Mucosa of gallbladder (tissue), 1 donor: ENCODE results near the gene ARHGAP12. TPM values are rescaled to one million over a fixed set of nuclear protein-coding genes. Genes with fewer than 3 reads are reported as not detected.
"Not testable (repeated sequence)": the region's sequence is repeated elsewhere in the genome, so short reads cannot be mapped to it uniquely, and the experiment has no call there.

Source experiments
- DNase-seq: peaks from one replicate; pipeline ENCODE4 v3.0.0-alpha.2; 2020; ENCODE audit warnings: low spot score
- total RNA-seq: library from RNA; stranded (reverse); gene quantifications from one replicate; pipeline ENCODE4 v1.2.1, GENCODE V29; 2021
- donor health status: DM: no; HTN: no; CAD: no.

ARHGAP12 gene
- total RNA-seq, 1 donor from 2014 or later, result 43.0 TPM

DNA sequence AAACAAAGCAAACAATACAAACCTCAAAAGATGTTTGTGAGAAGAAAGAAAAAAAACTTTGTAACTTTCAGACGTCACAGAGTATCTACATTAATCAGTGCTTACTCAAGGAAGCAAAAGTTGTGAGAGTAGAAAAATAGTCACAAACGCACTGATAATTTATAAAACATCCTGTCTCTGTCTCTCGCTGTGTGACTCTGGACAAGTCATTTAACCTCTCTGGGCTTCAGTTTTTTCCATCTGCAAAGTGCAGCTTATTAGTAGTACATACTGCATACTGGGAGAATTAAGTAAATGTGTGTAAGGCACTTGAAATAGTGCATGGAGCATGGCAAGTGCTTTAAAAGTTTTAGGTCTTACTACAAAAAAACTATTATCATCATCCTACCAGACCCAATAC, 3.8 kb downstream of the ARHGAP12 start:
- no peak for DNase-seq

DNA sequence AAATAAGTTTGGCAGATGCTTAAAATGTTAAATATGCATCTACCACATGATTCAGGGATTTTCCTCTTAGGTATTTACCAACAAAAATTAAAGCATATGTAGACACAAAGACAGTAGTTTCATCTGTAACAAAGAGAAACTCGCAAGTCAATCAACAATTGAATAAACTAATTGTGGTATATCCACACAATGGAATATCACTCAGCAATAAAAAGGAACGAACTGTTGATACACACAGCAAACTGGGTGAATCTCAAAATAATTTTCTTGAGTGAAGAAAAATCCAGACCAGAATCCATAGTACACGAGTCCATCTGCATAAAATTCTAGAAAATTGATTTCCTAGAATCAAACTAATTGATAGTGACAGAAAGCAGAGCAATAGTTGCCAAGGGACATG, 5.2 kb downstream of the ARHGAP12 start:
- DNase-seq, result no peak

DNA sequence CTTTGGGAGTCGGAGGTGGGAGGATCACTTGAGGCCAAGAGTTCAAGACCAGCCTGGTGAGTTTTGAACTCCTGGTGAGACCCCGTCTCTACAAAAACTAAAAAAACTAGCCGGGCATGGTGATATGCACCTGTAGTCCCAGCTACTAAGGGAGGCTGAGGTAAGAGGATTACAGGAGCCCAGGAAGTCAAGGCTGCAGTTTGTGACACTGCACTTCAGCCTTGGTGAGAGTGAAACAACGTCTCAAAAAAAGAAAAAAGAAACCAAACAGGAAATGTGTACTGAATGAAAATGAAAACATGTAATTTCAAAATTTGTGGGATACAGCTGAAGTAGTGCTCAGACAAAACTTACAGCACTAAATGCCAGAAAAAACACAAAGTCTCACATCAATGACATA, 7.6 kb downstream of the ARHGAP12 start:
- DNase-seq, result no peak

DNA sequence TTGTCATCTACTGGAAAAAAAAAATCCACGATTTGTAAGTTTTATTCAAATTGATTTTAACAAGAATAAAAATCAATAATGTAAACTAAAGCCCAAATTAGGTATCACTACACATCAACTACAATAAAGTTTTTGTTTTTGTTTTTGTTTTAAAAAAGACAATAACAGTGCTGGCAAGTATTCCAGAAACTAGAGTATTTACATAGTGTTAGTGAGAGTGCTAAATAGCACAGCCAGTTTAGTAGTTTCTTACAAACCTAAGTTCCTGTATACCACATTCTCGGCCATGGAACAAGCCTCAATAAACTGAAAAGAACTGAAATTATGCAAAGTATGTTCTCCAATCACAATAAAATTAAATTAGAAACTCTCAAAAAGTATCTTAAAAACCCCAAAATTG, 8.1 kb downstream of the ARHGAP12 start:
- no peak for DNase-seq

DNA sequence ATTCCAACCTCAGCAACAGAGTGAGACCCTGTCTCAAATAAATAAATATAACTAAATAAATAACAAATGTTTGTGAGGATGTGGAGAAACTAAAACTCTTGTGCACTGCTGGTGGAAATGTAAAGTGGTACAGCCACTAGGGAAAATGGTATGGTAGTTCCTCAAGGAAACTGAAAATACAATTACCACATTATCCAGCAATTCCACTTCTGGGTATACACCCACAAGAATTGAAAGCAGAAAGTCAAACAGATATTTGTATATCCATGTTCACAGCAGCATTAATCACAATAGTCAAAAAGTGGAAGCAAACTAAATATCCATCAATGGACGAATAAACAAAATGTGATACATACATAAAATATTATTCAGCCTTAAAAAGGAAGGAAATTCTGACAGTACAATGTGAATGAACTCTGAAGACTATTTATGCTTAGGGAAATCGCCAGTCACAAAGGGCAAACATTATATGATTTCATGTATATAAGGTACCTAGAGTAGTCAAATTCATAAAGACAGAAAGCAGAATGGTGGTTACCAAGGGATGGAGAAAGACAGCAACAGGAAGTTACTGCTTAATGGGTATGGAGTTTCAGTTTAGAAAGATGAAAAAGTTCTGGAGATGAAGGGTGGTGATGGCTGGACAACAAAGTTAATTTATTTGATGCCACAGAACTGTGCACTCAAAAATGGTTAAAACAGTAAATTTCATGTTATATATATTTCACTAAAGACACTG, 9.8 kb downstream of the ARHGAP12 start:
- DNase-seq, result no peak

DNA sequence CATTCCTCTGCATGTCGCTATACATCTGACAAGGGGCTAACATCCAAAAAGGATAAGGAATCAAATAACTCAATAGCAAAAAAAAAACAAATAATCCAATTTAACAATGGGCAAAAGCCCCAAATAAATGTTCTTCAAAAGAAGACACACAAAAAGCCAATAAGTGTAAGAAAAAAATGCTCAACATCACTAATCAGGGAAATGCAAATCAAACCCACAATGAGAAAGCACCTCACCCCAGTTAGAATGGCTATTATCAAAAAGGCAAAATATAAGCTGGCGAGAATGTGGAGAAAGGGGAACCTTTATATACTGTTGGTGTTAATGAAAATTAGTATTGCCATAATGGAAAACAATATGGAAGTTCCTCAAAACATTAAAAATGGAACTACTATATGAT, 14.3 kb downstream of the ARHGAP12 start:
- DNase-seq, result no peak

DNA sequence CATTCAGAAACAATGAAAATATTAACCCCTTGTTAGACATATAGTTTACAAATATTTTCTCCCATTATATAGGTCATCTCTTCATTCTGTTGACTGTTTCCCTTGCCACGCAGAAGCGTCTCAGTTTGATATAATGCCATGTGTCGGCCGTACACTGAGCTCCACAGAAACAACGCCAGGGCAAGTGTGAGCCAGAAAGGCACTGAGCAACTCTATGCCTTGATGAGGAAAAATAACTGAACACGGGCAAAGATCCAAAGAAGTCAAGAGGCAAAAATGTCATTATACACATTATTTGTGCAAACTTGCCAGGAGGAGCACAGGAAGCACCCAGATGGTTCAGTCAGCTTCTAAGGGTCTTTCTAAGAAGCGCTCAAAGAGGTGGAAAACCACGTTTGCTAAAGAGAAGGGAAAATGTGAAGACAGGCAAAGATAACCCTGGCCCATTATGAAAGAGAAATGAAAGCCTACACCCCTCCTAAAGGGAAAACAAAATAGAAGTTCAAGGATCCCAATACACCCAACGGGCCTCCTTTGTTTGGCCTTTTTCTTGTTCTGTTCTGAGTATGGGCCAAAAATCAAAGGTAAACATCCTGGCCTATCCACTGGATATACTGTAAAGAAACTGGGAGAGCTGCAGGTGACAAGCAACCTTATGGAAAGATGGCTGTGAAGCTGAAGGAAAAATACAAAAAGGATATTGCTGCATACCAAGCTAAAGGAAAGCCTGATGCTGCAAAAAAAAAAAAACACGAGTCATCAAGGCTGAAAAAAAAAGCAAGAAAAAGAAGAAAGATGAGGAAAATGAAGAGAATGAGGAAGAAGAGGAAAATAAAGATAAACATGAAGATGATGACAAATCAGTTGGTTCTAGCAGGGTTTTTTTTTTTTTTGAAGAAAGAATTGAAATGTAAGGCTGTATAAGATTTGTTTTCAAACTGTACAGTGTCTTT, 15.5 kb downstream of the ARHGAP12 start:
- DNase-seq, result no peak

DNA sequence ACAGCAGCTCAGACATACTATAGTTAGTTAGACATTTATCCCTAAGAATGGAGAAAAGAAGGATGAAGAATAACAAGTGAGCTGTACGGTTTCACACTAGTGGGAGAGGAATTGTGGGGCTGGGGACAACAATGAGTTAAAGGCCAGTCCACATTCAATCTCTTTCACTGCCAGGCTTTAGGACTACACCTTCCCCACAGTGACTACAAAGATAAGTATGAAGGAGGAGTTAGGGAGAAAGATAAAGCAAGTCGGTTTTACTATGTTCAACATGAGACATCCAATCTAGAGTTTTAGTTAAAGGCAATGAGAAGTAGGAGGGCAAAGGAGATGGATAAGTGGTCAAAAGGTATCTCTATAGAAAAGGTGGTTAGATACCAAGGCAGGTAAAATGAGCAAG, 16.3 kb downstream of the ARHGAP12 start:
- DNase-seq, result no peak

DNA sequence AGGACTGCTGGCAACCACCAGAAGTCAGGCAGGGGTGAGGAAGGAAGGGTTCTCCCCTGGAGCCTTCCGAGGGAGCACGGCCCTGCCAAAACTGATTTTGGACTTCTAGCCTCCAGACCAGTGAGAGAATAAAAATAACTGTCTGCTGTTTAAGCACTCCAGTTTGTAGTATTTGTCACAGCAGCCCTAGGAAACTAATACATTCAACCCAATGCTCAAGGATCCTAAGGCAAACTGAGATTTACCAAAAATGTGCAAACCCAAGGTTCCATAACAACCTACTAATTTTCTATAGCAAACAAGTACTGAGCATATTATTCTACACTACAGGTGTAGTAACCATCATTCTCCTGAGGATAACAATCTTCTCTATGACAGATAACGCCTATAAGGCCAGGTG, 18.6 kb downstream of the ARHGAP12 start:
- DNase-seq, result no peak

DNA sequence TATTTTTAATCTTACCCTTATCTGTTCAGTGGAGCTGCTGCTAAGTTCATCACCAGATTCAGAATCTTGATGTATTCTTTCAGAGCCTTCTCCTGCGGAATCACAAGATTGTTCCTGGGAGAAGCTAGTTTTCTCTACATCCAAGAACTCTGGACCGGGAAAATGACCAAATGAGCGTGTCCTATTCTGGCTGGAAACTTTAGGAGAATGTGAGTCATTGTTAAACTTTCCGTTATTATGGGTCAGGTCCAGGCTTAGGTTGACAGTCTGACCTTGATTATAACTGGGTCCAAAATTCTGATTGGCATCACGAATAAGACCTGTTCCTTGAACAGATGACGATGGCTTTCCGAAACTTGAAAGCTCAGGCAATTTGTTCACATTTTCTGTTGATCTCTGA, 20.5 kb downstream of the ARHGAP12 start:
- no peak for DNase-seq

DNA sequence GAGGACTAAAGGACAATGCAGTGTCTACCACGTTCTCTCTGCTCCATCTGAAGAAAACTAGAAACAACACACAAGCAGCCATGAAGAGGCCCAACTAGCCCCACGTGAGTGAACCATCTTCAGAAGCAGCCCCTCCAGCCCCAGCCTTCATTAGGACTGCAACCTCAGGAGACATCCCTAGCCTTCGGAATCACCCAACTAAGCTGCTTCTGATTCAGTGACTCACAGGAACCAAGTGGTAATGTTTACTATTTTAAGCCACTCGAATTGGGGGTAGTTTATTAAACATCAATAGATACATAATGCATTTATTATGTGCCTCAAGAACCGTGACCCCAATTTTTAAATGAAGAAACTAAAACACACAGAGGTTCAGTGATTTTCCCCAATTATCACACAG, 22.6 kb downstream of the ARHGAP12 start:
- DNase-seq, result no peak

DNA sequence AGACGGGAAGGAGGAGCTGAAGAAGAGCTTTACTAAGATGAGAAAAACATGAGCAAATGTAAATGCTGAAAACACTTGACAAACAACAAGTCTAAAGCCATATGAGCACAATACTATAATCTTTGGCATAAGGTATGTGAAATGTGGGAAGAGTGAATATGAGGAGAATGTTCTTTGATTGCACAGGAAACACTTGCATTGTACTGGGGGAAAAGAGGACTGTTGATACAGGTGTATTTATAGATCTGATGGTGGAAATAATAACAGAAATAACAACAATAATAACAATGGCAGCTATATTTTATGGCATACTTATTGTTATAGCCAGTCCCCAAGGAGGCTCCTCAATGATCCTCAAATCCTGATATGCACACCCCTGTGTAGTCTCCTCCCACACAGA, 23.0 kb downstream of the ARHGAP12 start:
- DNase-seq, result no peak

DNA sequence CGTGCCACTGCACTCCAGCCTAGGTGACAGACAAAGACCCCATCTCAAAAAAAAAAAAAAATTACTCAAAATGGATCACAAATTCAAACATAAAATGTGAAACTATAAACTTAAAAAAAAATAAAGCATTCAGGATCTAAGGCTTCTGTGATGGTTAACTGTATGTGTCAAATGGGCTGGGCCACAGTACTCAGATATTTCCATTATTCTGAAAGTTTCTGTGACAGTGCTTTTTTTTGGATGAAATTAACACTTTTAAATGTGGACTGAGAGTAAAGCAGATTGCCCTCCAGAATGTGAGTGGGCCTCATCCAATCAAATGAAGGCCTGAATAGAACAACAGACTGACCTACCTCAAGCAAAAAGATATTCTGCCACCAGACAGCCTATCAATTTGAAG, 26.0 kb downstream of the ARHGAP12 start:
- DNase-seq, result no peak

DNA sequence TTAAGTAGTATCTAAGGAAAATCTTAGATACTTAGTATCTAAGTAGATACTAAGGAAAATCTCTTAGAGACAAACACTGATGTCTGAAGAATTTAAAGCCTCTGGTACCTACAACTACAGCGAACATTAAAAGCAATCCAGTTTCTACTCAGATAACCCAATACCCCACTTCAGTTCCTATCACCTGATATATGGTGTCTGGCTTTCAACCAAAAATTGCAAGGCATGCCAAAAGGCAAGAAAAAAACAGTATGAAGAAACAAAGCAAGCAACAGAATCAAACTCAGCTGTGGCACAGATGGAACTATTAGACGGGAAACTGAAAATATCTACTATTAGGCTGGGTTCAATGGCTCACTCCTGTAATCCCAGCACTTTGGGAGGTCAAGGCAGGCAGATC, 31.1 kb downstream of the ARHGAP12 start:
- no peak for DNase-seq

DNA sequence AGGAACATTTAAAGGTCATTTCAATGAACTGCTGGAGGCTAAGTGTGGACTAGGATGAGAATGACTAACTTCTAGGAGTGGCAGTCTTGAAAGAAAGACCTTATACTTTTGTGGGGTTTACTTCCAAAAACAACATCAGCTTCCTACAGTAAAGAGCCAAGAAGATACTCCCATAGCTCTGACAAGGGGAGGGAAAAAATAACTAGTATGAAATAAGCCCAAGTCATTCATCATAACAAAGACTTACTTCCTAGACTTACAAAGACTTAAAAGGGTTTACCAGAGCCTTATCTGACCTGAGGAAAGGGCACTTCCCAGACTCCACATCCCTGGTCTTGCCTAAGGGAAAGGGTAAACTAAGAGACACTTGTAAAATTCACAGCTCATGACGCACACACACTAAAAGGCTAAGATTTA, 31.7 kb downstream of the ARHGAP12 start:
- no peak for DNase-seq

DNA sequence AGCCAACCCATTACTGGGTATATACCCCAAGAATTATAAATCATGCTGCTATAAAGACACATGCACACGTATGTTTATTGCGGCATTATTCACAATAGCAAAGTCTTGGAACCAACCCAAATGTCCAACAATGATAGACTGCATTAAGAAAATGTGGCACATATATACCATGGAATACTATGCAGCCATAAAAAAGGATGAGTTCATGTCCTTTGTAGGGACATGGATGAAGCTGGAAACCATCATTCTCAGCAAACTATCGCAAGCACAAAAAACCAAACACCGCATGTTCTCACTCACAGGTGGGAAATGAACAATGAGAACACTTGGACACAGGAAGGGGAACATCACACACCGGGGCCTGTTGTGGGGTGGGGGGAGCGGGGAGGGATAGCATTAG, 32.9 kb downstream of the ARHGAP12 start:
- DNase-seq, result not testable (repeated sequence)

DNA sequence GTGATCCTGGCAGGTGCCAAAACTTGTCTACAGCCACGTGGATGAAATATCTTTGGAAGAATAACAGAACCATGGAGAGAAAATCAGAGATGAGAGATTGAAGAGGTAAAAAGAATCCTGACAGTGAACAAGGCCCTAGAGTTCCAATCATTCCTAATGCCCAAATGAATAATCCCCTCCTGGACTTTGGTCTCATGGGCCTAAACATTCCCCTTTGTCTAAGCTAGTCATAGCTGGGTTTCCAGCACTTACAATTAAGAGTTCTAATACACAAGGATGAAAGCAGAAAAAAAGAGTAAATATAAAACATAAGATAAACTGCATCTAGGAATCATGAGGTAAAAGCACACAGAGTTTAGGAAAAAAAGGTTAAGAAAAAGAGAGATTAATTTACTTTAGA, 40.2 kb downstream of the ARHGAP12 start:
- no peak for DNase-seq

DNA sequence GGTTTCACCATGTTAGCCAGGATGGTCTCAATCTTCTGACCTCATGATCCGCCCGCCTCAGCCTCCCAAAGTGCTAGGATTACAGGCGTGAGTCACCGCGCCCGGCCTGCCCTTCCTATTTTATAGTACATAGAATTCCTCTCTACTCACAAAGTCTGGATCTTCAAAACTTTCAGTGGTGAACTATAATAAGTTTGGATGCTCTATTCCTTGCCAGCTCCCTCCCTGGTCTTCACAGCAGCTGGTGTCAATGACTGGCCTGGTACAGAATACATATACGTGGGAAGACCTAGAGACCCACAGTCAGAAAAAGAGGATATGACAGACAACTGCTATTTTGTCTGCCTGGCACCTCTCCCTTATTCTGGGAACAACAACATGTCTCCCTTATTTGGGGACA, 40.8 kb downstream of the ARHGAP12 start:
- DNase-seq, result no peak

DNA sequence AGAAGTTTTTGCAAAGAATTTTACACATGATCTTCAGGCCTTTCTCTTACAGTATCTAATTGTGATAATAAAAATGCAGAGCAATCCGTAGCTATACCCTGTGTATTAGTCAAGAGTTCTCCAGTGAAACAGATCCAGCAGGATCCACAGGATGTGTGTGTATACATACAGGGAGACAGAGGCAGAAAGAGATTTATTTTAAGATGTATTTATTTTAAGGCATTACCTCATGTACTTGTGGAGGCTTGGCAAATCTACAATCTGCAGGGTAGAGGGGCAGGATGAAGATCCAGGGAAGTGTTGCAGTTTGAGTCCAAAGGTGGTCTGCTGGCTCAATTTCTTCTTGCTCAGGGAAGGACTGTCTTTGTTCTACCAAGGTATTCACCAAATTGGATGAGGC, 41.7 kb downstream of the ARHGAP12 start:
- no peak for DNase-seq

DNA sequence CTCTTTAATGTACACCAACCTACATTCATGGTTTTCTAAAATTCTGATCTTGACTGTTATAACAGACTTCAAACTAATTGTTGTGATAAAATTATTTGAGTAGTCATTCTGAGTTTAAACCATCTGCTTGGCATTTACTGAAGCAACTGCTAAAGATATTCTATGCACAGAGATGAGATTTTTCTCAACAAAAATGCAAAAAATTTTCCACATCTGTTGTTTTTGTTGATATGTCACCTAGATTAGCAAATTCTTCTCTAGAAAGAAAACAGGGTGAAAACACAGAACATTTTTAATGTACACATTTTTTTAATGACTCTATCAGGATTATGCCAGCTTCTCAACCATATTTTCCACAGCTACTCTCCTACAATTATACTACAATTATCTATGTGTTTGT, 42.7 kb downstream of the ARHGAP12 start:
- DNase-seq, result no peak

DNA sequence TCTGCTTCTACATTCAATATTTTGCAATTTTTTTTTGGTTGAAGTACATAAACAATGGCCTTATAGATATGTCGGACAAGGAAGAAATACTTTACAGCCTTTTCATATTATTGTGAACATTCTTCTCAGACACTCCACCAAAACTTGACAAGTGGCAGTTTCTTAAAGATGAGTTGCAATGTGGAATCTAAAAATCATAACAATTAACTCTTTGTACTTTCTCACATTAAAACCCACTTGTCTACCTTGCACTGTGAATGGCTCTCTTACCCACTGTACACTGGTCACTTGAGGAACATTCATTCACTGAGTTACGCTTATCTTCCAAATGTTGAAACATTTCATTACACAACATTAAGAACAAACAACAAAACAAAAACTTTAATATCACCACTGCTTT, 44.2 kb downstream of the ARHGAP12 start:
- DNase-seq, result no peak

DNA sequence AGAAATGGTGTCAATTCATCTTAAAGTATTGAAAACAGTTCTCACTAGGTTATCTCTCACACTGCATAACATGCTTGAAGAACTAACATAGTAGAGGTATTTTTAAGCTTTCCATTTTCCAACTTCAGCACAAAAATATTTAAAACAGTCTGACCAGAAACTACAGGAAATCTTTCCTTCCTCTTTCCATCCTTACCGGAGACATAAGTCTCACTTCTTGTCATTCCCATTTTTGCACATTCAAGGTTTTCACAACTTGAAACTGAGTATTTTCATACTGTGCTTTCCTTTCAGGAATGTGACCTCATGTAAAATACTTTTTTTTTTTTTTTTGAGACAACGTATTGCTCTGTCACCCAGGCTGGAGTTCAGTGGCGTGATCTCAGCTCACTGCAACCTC, 45.2 kb downstream of the ARHGAP12 start:
- DNase-seq, result no peak

DNA sequence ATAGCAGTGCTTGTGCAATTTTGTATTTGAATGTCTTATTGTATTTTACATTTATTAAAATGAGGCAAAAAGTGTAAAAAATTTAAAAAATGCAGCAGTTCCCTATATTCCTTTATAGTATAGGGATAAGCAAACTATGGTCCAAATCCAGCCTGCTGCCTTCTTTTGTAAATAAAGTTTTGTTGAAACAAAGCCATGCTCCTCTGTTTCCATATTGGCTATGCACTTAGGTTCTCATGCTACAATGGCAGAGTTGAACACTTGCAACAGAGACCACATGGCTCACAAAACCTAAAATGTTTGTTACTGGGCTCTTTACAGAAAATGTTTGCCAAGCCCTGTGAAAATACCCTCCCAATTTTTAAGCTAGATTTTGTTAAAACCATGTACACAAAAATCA, 50.1 kb downstream of the ARHGAP12 start:
- DNase-seq, result no peak
